KMS-11 (cell line): Measurements from ENCODE around the gene FADS2.

Experiments used
- H2AFZ ChIP-seq: fragments of 200-600 bp; sonication (generic); 2 replicates; pipeline ENCODE4 v1.6.1; 2016; ENCODE audit warnings: antibody characterized with exemption, mixed run types, low read depth
- H3K27ac ChIP-seq: fragments of 200-600 bp; sonication (generic); 2 replicates; pipeline ENCODE4 v1.6.1; 2016; ENCODE audit warnings: mild to moderate bottlenecking, mixed run types
- H3K27me3 ChIP-seq: fragments of 200-600 bp; sonication (generic); 2 replicates; pipeline ENCODE4 v1.6.1; 2017; ENCODE audit warnings: mild to moderate bottlenecking, low read depth, mixed run types, moderate library complexity; ENCODE audit not compliant: insufficient read depth
- H3K36me3 ChIP-seq: fragments of 200-600 bp; sonication (generic); 2 replicates; pipeline ENCODE4 v1.6.1; 2017; ENCODE audit warnings: mild to moderate bottlenecking, mixed run types; ENCODE audit not compliant: insufficient read depth
- H3K4me1 ChIP-seq: fragments of 200-600 bp; sonication (generic); 2 replicates; pipeline ENCODE4 v1.6.1; 2016; ENCODE audit warnings: mild to moderate bottlenecking, low read depth, mixed run types; ENCODE audit not compliant: poor library complexity, severe bottlenecking
- H3K4me2 ChIP-seq: fragments of 200-600 bp; sonication (generic); 2 replicates; pipeline ENCODE4 v1.7.0; 2016; ENCODE audit warnings: mild to moderate bottlenecking, mixed run types
- H3K4me3 ChIP-seq: fragments of 200-600 bp; sonication (generic); IDR thresholded peaks from 2 replicates; pipeline ENCODE4 v1.6.1; 2017; ENCODE audit warnings: low read depth, low read length, mixed read lengths; ENCODE audit not compliant: insufficient read depth
- H3K79me2 ChIP-seq: fragments of 200-600 bp; sonication (generic); 2 replicates; pipeline ENCODE4 v1.6.1; 2016; ENCODE audit warnings: low read depth, mixed run types; ENCODE audit not compliant: insufficient read depth
- H3K9ac ChIP-seq: fragments of 200-600 bp; sonication (generic); 2 replicates; pipeline ENCODE4 v1.6.1; 2016; ENCODE audit warnings: mild to moderate bottlenecking, mixed run types
- H4K20me1 ChIP-seq: fragments of 200-600 bp; sonication (generic); 2 replicates; pipeline ENCODE4 v1.6.1; 2016; ENCODE audit warnings: mild to moderate bottlenecking, mixed run types; ENCODE audit not compliant: insufficient read depth
- TF ChIP-seq, protein P1 (sequence below): fragments of 200-600 bp; sonication (generic); conservative IDR thresholded peaks from 2 replicates; pipeline ENCODE4 v1.6.1; 2017; ENCODE audit warnings: low read depth, mild to moderate bottlenecking, antibody characterized with exemption, low read length, moderate library complexity, mixed read lengths

Gene FADS2

DNA sequence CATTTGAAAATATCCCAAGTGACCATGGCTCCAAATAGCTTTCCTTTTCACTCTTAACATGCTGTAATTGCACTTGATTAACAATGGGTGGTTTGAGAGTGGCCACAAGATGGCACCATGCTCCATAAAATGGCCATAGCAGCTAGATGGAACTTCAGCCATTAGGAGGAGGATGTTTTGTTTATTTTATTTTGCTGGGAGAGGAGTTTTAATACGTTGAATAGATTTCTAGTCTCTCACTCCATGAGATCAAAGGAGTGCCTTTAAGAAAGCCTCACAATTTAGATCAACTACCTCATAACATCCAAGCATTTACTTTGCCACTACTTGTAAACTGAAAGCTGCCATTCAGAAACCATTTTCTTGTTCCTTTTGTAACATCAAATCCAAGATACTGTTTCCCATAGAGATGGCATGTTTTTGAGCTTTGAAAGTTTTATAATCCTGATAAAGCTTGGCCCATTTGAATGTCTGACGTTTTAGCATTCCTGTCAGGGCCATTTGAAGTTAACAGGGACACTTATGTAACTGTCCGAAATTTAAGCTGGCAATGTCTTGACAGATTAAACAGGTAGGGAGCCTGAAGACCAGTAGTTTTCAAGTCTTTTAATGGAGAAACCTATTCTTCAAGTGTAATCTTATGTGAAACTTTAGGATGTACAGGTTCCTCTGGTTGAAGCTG, 30.7 kb upstream of the FADS2 start:
- no peak overlapping the region for H3K4me2 ChIP-seq
- no peaks in the 10 kb centered on the region for H3K27me3 ChIP-seq
- H3K9ac ChIP-seq = no peak overlapping the region
- TF ChIP-seq, protein P1, sequence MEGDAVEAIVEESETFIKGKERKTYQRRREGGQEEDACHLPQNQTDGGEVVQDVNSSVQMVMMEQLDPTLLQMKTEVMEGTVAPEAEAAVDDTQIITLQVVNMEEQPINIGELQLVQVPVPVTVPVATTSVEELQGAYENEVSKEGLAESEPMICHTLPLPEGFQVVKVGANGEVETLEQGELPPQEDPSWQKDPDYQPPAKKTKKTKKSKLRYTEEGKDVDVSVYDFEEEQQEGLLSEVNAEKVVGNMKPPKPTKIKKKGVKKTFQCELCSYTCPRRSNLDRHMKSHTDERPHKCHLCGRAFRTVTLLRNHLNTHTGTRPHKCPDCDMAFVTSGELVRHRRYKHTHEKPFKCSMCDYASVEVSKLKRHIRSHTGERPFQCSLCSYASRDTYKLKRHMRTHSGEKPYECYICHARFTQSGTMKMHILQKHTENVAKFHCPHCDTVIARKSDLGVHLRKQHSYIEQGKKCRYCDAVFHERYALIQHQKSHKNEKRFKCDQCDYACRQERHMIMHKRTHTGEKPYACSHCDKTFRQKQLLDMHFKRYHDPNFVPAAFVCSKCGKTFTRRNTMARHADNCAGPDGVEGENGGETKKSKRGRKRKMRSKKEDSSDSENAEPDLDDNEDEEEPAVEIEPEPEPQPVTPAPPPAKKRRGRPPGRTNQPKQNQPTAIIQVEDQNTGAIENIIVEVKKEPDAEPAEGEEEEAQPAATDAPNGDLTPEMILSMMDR = peak; percentile 79
- no peak overlapping the region for H2AFZ ChIP-seq
- peaks cover 49% of the 10 kb centered on the region for H3K79me2 ChIP-seq
- peaks cover 4% of the 10 kb centered on the region; the same call in 1 of the 2 replicates for H4K20me1 ChIP-seq
- peaks cover 4% of the 10 kb centered on the region; the same call in 1 of the 2 replicates for H3K36me3 ChIP-seq
- no peak overlapping the region for H3K27ac ChIP-seq
- peaks cover 27% of the 10 kb centered on the region for H3K4me1 ChIP-seq
- H3K4me3 ChIP-seq = no peak overlapping the region

DNA sequence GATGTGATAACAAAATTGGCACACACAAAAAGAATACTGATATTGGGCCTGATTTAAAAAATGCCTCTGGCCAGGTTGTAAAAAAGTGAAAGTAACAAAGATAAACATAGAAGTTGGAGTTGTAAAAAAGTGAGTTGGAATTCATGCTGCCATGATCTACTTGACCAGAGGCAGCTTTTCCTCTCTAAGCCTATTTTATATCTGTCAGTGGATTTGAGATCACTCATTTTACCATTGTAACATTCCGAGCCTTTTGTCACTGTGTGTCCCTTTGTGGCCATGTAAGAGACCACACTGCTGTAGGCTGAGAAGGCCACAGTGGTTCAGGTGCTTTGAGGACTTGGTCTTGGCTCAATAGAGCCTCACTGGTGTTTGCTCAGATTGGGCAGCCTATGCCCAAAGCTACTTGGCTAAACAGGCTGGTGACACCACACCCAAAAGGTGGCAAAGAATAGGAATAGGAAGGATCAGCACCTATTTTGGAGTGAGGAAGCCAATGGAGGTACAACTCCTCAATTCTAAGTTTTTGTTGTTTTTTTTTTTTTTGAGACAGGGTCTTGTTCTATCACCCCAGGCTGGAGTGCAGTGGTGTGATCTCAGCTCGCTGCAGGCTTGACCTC, 28.3 kb upstream of the FADS2 start:
- Histone ChIP-seq H3K9ac (no peak overlapping the region), H3K27me3 (no peaks in the 10 kb centered on the region), H4K20me1 (peaks cover 4% of the 10 kb centered on the region; the same call in 1 of the 2 replicates), H3K79me2 (peaks cover 29% of the 10 kb centered on the region), H3K4me2 (no peak overlapping the region), H3K4me3 (no peak overlapping the region), H2AFZ (no peak overlapping the region), H3K27ac (no peak overlapping the region), H3K4me1 (peaks cover 15% of the 10 kb centered on the region), H3K36me3 (peaks cover 4% of the 10 kb centered on the region; the same call in 1 of the 2 replicates)
- TF ChIP-seq, protein P1 = no peak

DNA sequence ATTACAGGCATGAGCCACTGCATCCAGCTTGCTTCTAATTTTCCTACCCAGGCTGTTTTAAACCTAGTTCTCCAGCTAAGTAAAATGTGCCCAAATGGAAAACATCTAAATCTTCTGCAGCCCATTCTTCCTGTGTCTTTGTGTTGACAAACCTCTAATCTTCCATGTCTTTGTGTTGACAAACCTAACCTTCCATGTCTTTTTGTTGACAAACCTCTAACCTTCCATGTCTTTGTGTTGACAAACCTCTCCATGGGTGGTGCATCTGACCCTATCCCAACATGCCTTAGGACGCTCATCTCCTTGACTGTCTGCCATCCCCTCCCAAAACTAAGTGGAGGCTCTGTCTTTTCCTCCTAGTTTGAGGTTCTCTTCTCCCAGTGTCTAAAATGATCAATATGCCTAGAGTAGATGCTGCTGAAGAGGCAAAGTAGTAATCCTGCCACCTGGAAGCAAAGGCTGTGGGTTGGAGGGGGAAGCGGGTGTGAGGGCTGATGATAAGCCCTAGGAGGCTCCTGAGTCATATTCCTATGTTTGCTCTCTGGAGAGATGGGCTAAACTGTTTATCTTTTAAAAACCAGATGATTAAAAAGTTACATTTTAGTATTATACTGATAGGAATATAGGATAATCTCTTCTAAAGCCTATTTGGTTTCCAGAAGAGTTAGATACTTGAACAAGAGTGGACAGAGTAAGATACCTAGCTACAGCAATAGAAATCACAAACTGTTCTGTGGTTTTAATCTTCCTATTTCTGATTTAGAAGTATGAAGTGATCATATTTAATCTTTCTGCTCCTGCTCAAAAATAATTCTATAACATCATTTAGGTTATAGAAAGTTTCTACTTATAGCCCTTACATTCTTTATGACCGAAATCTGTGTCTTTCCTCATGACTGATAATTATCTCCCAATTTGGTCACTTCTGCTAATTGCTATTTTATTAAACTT, 27.5 kb upstream of the FADS2 start:
- Histone ChIP-seq H3K79me2 (peaks cover 20% of the 10 kb centered on the region; the same call in 1 of the 2 replicates), H3K27ac (no peak overlapping the region), H3K4me1 (peaks cover 11% of the 10 kb centered on the region), H3K27me3 (no peaks in the 10 kb centered on the region), H4K20me1 (peaks cover 4% of the 10 kb centered on the region; the same call in 1 of the 2 replicates), H3K36me3 (peaks cover 4% of the 10 kb centered on the region; the same call in 1 of the 2 replicates), H3K4me2 (no peak overlapping the region), H2AFZ (no peak overlapping the region), H3K9ac (no peak overlapping the region), H3K4me3 (no peak overlapping the region)
- TF ChIP-seq, protein P1 = no peak

DNA sequence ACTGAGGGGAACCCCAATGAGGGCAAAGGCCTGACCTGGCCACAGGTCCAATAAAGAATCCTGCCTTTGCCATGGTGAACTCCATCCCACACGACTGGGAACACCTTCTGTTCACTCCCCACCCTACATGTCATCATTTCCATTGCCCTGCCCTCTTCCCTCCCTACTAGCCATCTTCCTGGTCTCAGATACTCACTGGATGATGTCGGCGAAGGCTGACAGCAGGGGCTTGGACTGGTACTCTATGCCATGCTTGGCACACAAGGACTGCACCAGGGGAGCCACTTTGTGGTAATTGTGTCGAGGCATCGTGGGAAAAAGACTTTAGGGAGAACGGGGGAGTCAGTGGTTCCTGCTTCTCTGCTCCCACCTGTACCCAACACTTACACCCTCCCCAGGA, 25.5 kb upstream of the FADS2 start:
- Histone ChIP-seq H3K4me2 (no peak overlapping the region), H2AFZ (no peak overlapping the region), H4K20me1 (peaks cover 1% of the 10 kb centered on the region; the same call in 1 of the 2 replicates), H3K27me3 (no peaks in the 10 kb centered on the region), H3K36me3 (peaks cover 4% of the 10 kb centered on the region; the same call in 1 of the 2 replicates), H3K79me2 (peaks cover 10% of the 10 kb centered on the region; the same call in 1 of the 2 replicates), H3K4me3 (no peak overlapping the region), H3K9ac (no peak overlapping the region), H3K27ac (no peak overlapping the region), H3K4me1 (peaks cover 2% of the 10 kb centered on the region)
- TF ChIP-seq, protein P1 = no peak
